SK-N-SH (cell line): Measurements from ENCODE around the gene CASP7. TPM values are rescaled to one million over a fixed set of nuclear protein-coding genes. Genes with fewer than 3 reads are reported as not detected.
A peak's percentile ranks its signal among the peaks of the same experiment; 100 is the strongest.

Experiments used
- CTCF ChIA-PET: fragments of 300-600, 350-600 bp; formaldehyde crosslinking; extraction: SDS; loops from one replicate; lab custom pipeline; 2021; lab: Yijun Ruan, JAX
- POLR2A ChIA-PET: fragments of 350-600 bp; sonication (Branson Sonifier 250); formaldehyde crosslinking; extraction: SDS; loops from one replicate; lab custom pipeline; 2020; ENCODE audit warnings: antibody characterized with exemption, inconsistent platforms; lab: Yijun Ruan, JAX
- DNase-seq: peaks from one replicate; pipeline ENCODE4 v3.0.0; 2012
- H2AFZ ChIP-seq: fragments of 200-600 bp; sonication (generic); 2 replicates; pipeline ENCODE4 v1.8.1; 2016; ENCODE audit warnings: antibody characterized with exemption, mild to moderate bottlenecking, low read depth
- H3F3A ChIP-seq: fragments of 200-600 bp; sonication (generic); replicated peaks from 2 replicates; pipeline ENCODE3; 2016; ENCODE audit warnings: antibody characterized with exemption, mild to moderate bottlenecking; ENCODE audit not compliant: insufficient read depth
- H3K27ac ChIP-seq, 2 experiments: fragments of 200-500 bp in 1 of 2; fragments of 200-600 bp in 1 of 2; sonication (Bioruptor generic) in 1 of 2; sonication (generic), shearing (Covaris generic) in 1 of 2; 2 replicates each; pipeline versions ENCODE4 v1.5.1 to v1.6.1; 2014 to 2016; ENCODE audit warnings: low read depth in 2 of 2, inconsistent platforms in 1 of 2, low read length in 1 of 2, mild to moderate bottlenecking in 1 of 2, mixed read lengths in 1 of 2
- H3K27me3 ChIP-seq: fragments of 200-600 bp; sonication (generic), shearing (Covaris generic); 2 replicates; pipeline ENCODE4 v1.6.1; 2016; ENCODE audit warnings: mixed run types; ENCODE audit not compliant: insufficient read depth
- H3K36me3 ChIP-seq, 2 experiments: fragments of 200-500 bp in 1 of 2; fragments of 200-600 bp in 1 of 2; sonication (Bioruptor generic) in 1 of 2; sonication (generic) in 1 of 2; replicated peaks in 1 of 2; 2 replicates each; pipeline versions ENCODE3 to v1.5.1; 2014 to 2016; ENCODE audit warnings: low read length in 1 of 2, mild to moderate bottlenecking in 1 of 2; ENCODE audit not compliant: insufficient read depth in 2 of 2, control insufficient read depth in 1 of 2
- H3K4me1 ChIP-seq, 2 experiments: fragments of 200-500 bp in 1 of 2; fragments of 200-600 bp in 1 of 2; sonication (Bioruptor generic) in 1 of 2; sonication (generic), shearing (Covaris generic) in 1 of 2; 2 replicates each; pipeline versions ENCODE4 v1.5.1 to v1.6.1; 2014 to 2016; ENCODE audit warnings: low read depth in 1 of 2, low read length in 1 of 2, mixed run types in 1 of 2; ENCODE audit not compliant: insufficient read depth in 2 of 2, control insufficient read depth in 1 of 2
- H3K4me2 ChIP-seq: fragments of 200-600 bp; sonication (generic), shearing (Covaris generic); 2 replicates; pipeline ENCODE4 v1.6.1; 2017; ENCODE audit warnings: mixed run types
- H3K4me3 ChIP-seq, 2 experiments: fragments of 200-500 bp in 1 of 2; fragments of 200-600 bp in 1 of 2; sonication (Bioruptor generic) in 1 of 2; sonication (generic), shearing (Covaris generic) in 1 of 2; 2 replicates each; pipeline versions ENCODE4 v1.5.1 to v1.8.1; 2014 to 2016; ENCODE audit warnings: low read depth in 2 of 2, inconsistent platforms in 1 of 2, low read length in 1 of 2, mild to moderate bottlenecking in 1 of 2, mixed read lengths in 1 of 2, moderate library complexity in 1 of 2
- H3K79me2 ChIP-seq: fragments of 200-600 bp; sonication (generic); 2 replicates; pipeline ENCODE4 v1.8.1; 2017; ENCODE audit warnings: mild to moderate bottlenecking; ENCODE audit not compliant: insufficient read depth
- H3K9ac ChIP-seq: fragments of 200-600 bp; sonication (generic); 2 replicates; pipeline ENCODE4 v1.6.1; 2017; ENCODE audit warnings: mixed run types
- H3K9me2 ChIP-seq: fragments of 200-600 bp; sonication (generic); 2 replicates; pipeline ENCODE4 v1.6.1; 2017; ENCODE audit warnings: mixed run types
- H3K9me3 ChIP-seq: fragments of 200-600 bp; sonication (generic); 2 replicates; pipeline ENCODE4 v1.6.1; 2017; ENCODE audit warnings: mixed run types, mild to moderate bottlenecking, moderate library complexity
- H4K20me1 ChIP-seq: fragments of 200-600 bp; sonication (generic); 2 replicates; pipeline ENCODE4 v1.6.1; 2017; ENCODE audit warnings: mild to moderate bottlenecking, mixed run types; ENCODE audit not compliant: insufficient read depth
- ELF1 ChIP-seq: IDR thresholded peaks from 2 replicates; pipeline ENCODE4 v1.4.0; 2012
- EP300 ChIP-seq, 2 experiments: IDR thresholded peaks; 2 replicates each; pipeline versions ENCODE4 v1.4.0 to v1.6.1; 2012; ENCODE audit warnings: borderline replicate concordance in 1 of 2, low read depth in 1 of 2, low read length in 1 of 2
- FOSL2 ChIP-seq: IDR thresholded peaks from 2 replicates; pipeline ENCODE4 v1.4.0; 2012; ENCODE audit warnings: low read depth, mild to moderate bottlenecking, moderate library complexity, borderline replicate concordance
- FOXM1 ChIP-seq: IDR thresholded peaks from 2 replicates; pipeline ENCODE4 v1.4.0; 2012; ENCODE audit warnings: low read depth, mild to moderate bottlenecking
- IRF3 ChIP-seq: fragments of 150-350 bp; IDR thresholded peaks from 2 replicates; pipeline ENCODE4 v1.6.1; 2016; ENCODE audit warnings: mild to moderate bottlenecking, low read depth, low read length
- JUND ChIP-seq: IDR thresholded peaks from 2 replicates; pipeline ENCODE4 v1.4.0; 2012
- MEF2A ChIP-seq: IDR thresholded peaks from 2 replicates; pipeline ENCODE4 v1.4.0; 2012; ENCODE audit warnings: low read depth, borderline replicate concordance
- PBX3 ChIP-seq: IDR thresholded peaks from 2 replicates; pipeline ENCODE4; 2012
- POLR2AphosphoS5 ChIP-seq: IDR thresholded peaks from 2 replicates; pipeline ENCODE4 v1.6.1; 2012; ENCODE audit warnings: low read depth, low read length
- RCOR1 ChIP-seq: fragments of 150-350 bp; IDR thresholded peaks from 2 replicates; pipeline ENCODE4 v1.6.1; 2017; ENCODE audit warnings: antibody characterized with exemption, low read length
- REST ChIP-seq: IDR thresholded peaks from 2 replicates; pipeline ENCODE4 v1.6.1; 2012; ENCODE audit warnings: mild to moderate bottlenecking, low read depth, low read length, moderate library complexity
- RFX5 ChIP-seq: IDR thresholded peaks from 2 replicates; pipeline ENCODE4 v1.6.1; 2012; ENCODE audit warnings: mild to moderate bottlenecking, improper control_type of control experiment, low read length
- SIN3A ChIP-seq: IDR thresholded peaks from 2 replicates; pipeline ENCODE4 v1.6.1; 2012; ENCODE audit warnings: low read depth, mild to moderate bottlenecking, low read length, moderate library complexity, borderline replicate concordance
- TCF12 ChIP-seq: IDR thresholded peaks from 2 replicates; pipeline ENCODE4 v1.4.0; 2012
- YY1 ChIP-seq: IDR thresholded peaks from 2 replicates; pipeline ENCODE4 v1.4.0; 2012; ENCODE audit warnings: low read depth, mild to moderate bottlenecking
- WGBS: methylation state at CpG from one replicate; pipeline ENCODE4 v1.1.6; 2017; ENCODE audit warnings: low lambda C conversion rate; 5-methylcytosine and 5-hydroxymethylcytosine counted together
- polyA plus RNA-seq, 3 experiments: library from polyadenylated mRNA; depleted of rRNA; stranded (reverse); fragments of >200 nt; gene quantifications; 2 replicates each; pipeline ENCODE4 v1.2.3, GENCODE V29; 2012

CASP7 gene
- polyA plus RNA-seq, 1 of the 3 experiments (the other 2 are of a cell fraction) = 15.1 TPM

- no peak for TF ChIP-seq POLR2AphosphoS5
- peak; percentile 44; the same call in 1 of the 2 replicates for TF ChIP-seq JUND
- no peak for TF ChIP-seq YY1
- peak; percentile 57; the same call in 1 of the 2 replicates for TF ChIP-seq TCF12
These were observed 13.8 kb upstream of the CASP7 start (continued) for GRCh38 chr10:113665806-113666354.

GRCh38 chr10:113666682-113667252 is 12.9 kb upstream of the CASP7 start:
- no peaks in the 10 kb centered on the region for H3K9me3 ChIP-seq
- peak overlapping the region in 1 of 2 experiments; percentile 46; a peak in 2 of 4 replicates for H3K27ac ChIP-seq
- no peaks in the 10 kb centered on the region for H3F3A ChIP-seq
- no peak overlapping the region for H3K9ac ChIP-seq
- no peaks in the 10 kb centered on the region for H3K27me3 ChIP-seq
- peak overlapping the region; percentile 50 for H2AFZ ChIP-seq
- no peak overlapping the region for H3K4me3 ChIP-seq
- TF ChIP-seq PBX3 = no peak
- TF ChIP-seq FOSL2 = peak; percentile 12; the same call in 1 of the 2 replicates
- TF ChIP-seq, all 33 proteins: peak for 1
- peak overlapping the region; percentile 46; the same call in 1 of the 2 replicates for H3K4me2 ChIP-seq
- WGBS = 60% methylated on average over 5 of the region's 5 CpGs
- no peaks in the 10 kb centered on the region for H3K9me2 ChIP-seq
- ChIA-PET CTCF (no interaction called here), POLR2A (no interaction called here)
- H3K79me2 ChIP-seq = no peaks in the 10 kb centered on the region
- no peak for DNase-seq
- H4K20me1 ChIP-seq = no peaks in the 10 kb centered on the region
- peaks cover 0 to 11% of the 10 kb centered on the region in 2 experiments; a peak in 2 of 4 replicates for H3K4me1 ChIP-seq
- H3K36me3 ChIP-seq = no peaks in the 10 kb centered on the region

- Histone ChIP-seq H3F3A (no peaks in the 10 kb centered on the region), H3K9me2 (no peaks in the 10 kb centered on the region)
- TF ChIP-seq JUND (peak; percentile 49), MEF2A (no peak), EP300 (IDR thresholded peaks at IDR 0.05; ENCODE audit: borderline replicate concordance in 1 of 2, low read depth in 1 of 2, low read length in 1 of 2) (no peak), ELF1 (no peak), REST (no peak), SIN3A (no peak), TCF12 (peak; percentile 40; the same call in 1 of the 2 replicates), FOSL2 (peak; percentile 55; the same call in 1 of the 2 replicates), RFX5 (no peak), FOXM1 (no peak), IRF3 (no peak), RCOR1 (no peak)
- TF ChIP-seq, all 33 proteins: peak for 3
- H3K9ac ChIP-seq = peak overlapping the region; percentile 92
- POLR2A ChIA-PET = no interaction called here
- 13% methylated on average over 27 of the region's 28 CpGs for WGBS
- H3K4me3 ChIP-seq = peak overlapping the region; percentile 89 to 98
- no peaks in the 10 kb centered on the region for H4K20me1 ChIP-seq
- peaks cover 0 to 6% of the 10 kb centered on the region in 2 experiments; a peak in 1 of 4 replicates for H3K4me1 ChIP-seq
- peaks cover 50% of the 10 kb centered on the region for H3K79me2 ChIP-seq
- peak overlapping the region; percentile 94 for H2AFZ ChIP-seq
- CTCF ChIA-PET = interaction anchor here (0.7 to 2.2 kb wide), 12 partner anchors 11 to 818 kb away, joined by 3 to 13 read pairs (median 4); partner anchors contain the start of gene NRAP
- peak overlapping the region; percentile 92 for H3K4me2 ChIP-seq
- H3K36me3 ChIP-seq = peaks cover 0 to 5% of the 10 kb centered on the region in 2 experiments
- H3K9me3 ChIP-seq = no peaks in the 10 kb centered on the region
- H3K27ac ChIP-seq = peak overlapping the region; percentile 77 to 82
- no peaks in the 10 kb centered on the region for H3K27me3 ChIP-seq
- DNase-seq = no peak
These were observed 739 bp downstream of the CASP7 start for GRCh38 chr10:113680190-113681111.
